Measurements from ENCODE around the gene MBNL1. TPM values are rescaled to one million over a fixed set of nuclear protein-coding genes. Genes with fewer than 3 reads are reported as not detected.

MBNL1 gene
- total RNA-seq, 3 donors from 2014 or later: 314 to 702 (median 353) TPM

- Histone ChIP-seq H3K4me1 (no peaks in the 10 kb centered on the region), H3K27me3 (no peaks in the 10 kb centered on the region), H3K9me3 (no peaks in the 10 kb centered on the region), H3K27ac (no peak overlapping the region), H3K36me3 (no peaks in the 10 kb centered on the region), H3K4me3 (no peak overlapping the region)
- DNase-seq (ENCODE audit: low spot score in 2 of 2): no peak
- intact Hi-C loops (cut with DNase I; ENCODE audit: low total_unique reads): no loop called here
- TF ChIP-seq POLR2AphosphoS5 (IDR thresholded peaks at IDR 0.05) (no peak), CTCF (IDR thresholded peaks at IDR 0.05) (no peak), POLR2A (IDR thresholded peaks at IDR 0.05) (no peak)
Observed at GRCh38 chr3:152499791-152500385, 231.2 kb downstream of the MBNL1 start.

DNA sequence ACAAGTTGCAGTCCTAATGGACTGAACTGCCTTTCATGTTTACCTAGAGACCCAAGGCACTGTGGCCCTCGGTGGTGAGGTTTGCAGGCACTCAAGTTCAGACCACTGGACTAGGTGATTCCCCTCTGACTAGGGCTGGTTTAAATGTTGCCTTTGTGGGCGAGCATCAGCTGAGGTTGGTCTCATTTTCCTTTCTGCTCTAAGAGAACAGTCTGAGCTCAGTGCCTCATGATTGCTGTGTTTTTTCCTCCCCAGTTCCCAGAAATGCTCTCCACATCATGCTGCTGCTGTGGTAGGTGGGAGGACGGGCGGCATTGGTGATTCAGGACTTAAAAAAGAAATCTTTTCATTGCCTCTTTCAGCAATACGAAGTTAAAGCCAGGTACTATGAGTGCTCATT, 237.2 kb downstream of the MBNL1 start:
- intact Hi-C loops (cut with DNase I; ENCODE audit: low total_unique reads): no loop called here
- no peak for DNase-seq (ENCODE audit: low spot score in 2 of 2)
- H3K4me3 ChIP-seq: no peak overlapping the region

GRCh38 chr3:152508705-152509104, 240.0 kb downstream of the MBNL1 start:
- TF ChIP-seq CTCF (IDR thresholded peaks at IDR 0.05) (peak; percentile 15 to 37 (median 31)), POLR2AphosphoS5 (IDR thresholded peaks at IDR 0.05) (no peak)
- no peak for DNase-seq (ENCODE audit: low spot score in 2 of 2)
- H3K4me3 ChIP-seq: no peak overlapping the region
- H3K36me3 ChIP-seq: no peaks in the 10 kb centered on the region
- H3K4me1 ChIP-seq: no peaks in the 10 kb centered on the region
- H3K9me3 ChIP-seq: no peaks in the 10 kb centered on the region
- no peak overlapping the region for H3K27ac ChIP-seq
- no peaks in the 10 kb centered on the region for H3K27me3 ChIP-seq
- intact Hi-C loops (cut with DNase I; ENCODE audit: low total_unique reads): no loop called here

More for the DNA sequence above, 237.2 kb downstream of the MBNL1 start:
- Histone ChIP-seq H3K4me1 (no peaks in the 10 kb centered on the region), H3K27me3 (no peaks in the 10 kb centered on the region), H3K27ac (no peak overlapping the region), H3K36me3 (no peaks in the 10 kb centered on the region), H3K9me3 (no peaks in the 10 kb centered on the region)
- TF ChIP-seq POLR2AphosphoS5 (IDR thresholded peaks at IDR 0.05) (no peak), POLR2A (IDR thresholded peaks at IDR 0.05) (no peak)

DNA sequence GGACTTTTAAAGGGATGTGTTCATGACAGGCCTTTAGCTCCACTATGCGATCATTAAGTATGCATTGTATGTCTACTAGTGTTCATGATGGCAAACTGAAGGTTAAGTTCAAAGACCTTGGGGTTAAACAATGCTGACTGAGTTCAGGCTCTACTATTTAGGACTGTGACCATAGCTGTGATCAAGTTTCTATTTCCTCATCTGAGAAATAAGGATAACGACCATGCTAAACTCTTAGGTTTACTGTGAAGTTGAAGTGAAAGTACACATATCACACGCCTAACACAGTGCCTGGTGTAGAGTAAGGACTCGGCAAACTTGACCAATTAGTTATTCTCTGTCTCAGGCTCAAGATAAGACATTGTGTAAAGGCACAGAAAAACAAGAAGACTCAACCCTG, 243.2 kb downstream of the MBNL1 start:
- H3K9me3 ChIP-seq: no peaks in the 10 kb centered on the region
- H3K4me1 ChIP-seq: no peaks in the 10 kb centered on the region
- no peak overlapping the region for H3K4me3 ChIP-seq
- DNase-seq (ENCODE audit: low spot score in 2 of 2): no peak
- no peak overlapping the region for H3K27ac ChIP-seq
- intact Hi-C loops (cut with DNase I; ENCODE audit: low total_unique reads): no loop called here
- TF ChIP-seq POLR2A (IDR thresholded peaks at IDR 0.05): no peak
- TF ChIP-seq POLR2AphosphoS5 (IDR thresholded peaks at IDR 0.05): no peak
- TF ChIP-seq CTCF (IDR thresholded peaks at IDR 0.05): no peak
- no peaks in the 10 kb centered on the region for H3K27me3 ChIP-seq
- no peaks in the 10 kb centered on the region for H3K36me3 ChIP-seq

DNA sequence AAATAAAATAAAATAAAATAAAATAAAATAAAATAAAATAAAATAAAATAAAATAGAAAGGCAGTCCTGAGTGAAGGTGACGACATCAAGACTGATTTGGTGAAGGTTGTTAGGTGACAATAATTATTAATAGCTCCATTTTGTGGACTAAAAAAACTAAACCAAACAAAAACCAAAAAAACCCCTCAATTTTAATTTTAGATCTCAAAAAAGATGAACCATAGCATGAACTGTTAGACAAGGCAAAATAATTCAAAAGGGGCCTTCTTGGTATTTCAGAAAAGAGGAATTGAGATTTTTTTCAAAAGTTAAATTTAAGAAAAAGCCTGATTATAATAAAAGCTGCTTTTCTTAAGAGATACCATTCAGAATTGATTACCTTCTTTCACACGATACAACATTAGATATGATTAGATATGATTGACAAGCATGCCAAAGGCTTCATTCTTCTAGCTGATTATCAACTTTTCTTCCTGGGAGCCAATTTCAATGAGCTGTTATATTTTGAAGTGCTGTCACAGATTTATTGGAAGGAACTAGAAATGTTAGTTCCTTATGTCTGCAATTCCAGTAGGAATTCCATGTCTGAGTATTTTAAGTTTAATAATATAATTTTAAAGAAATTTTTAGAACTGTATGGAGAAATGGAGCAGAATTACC, 244.7 kb downstream of the MBNL1 start:
- no peak for DNase-seq (ENCODE audit: low spot score in 2 of 2)
- no peak for TF ChIP-seq POLR2AphosphoS5 (IDR thresholded peaks at IDR 0.05)
- no peak for TF ChIP-seq POLR2A (IDR thresholded peaks at IDR 0.05)
- no peak for TF ChIP-seq CTCF (IDR thresholded peaks at IDR 0.05)
- H3K4me1 ChIP-seq: no peaks in the 10 kb centered on the region
- H3K27me3 ChIP-seq: no peaks in the 10 kb centered on the region
- no peak overlapping the region for H3K27ac ChIP-seq
- intact Hi-C loops (cut with DNase I; ENCODE audit: low total_unique reads): no loop called here
- no peaks in the 10 kb centered on the region for H3K36me3 ChIP-seq
- no peaks in the 10 kb centered on the region for H3K9me3 ChIP-seq
- H3K4me3 ChIP-seq: no peak overlapping the region

All from breast epithelium (tissue), 4 donors.